Stomach (tissue), 4 donors: Measurements from ENCODE around the gene PRRC1.

Experiments used
- CTCF ChIP-seq, 7 experiments: fragments of 450-650 bp in 4 of 7; fragments of 200-600 bp in 3 of 7; sonication (generic) in 3 of 7; IDR thresholded peaks; one replicate each; pipeline ENCODE4 v1.5.1; 2016 to 2019; ENCODE audit warnings: antibody characterized with exemption in 7 of 7, control low read depth in 2 of 7, mild to moderate bottlenecking in 1 of 7
- POLR2A ChIP-seq, 4 donors: fragments of 450-650 bp; IDR thresholded peaks; one replicate each; pipeline ENCODE4 v1.6.1; 2016; ENCODE audit warnings: antibody characterized with exemption in 4 of 4, control low read depth in 2 of 4, mild to moderate bottlenecking in 1 of 4, moderate library complexity in 1 of 4

GRCh38 chr5:127574852-127575679 is 57.6 kb downstream of the PRRC1 start:
- TF ChIP-seq CTCF (IDR thresholded peaks at IDR 0.05) (no peak), POLR2A (IDR thresholded peaks at IDR 0.05) (no peak)
